Testis (tissue), 2 donors: ENCODE measurements around the gene KRTAP23-1.

Source experiments
- POLR2A ChIP-seq: fragments of 450-650 bp; IDR thresholded peaks from one replicate; pipeline ENCODE4 v1.6.1; 2017; ENCODE audit warnings: antibody characterized with exemption, mild to moderate bottlenecking, moderate library complexity
- TF ChIP-seq, protein P1 (sequence below), 3 experiments: fragments of 450-650 bp in 2 of 3; fragments of 200-600 bp in 1 of 3; sonication (generic) in 1 of 3; IDR thresholded peaks; one replicate each; pipeline ENCODE4 v1.5.1; 2016 to 2019; ENCODE audit warnings: antibody characterized with exemption in 3 of 3, mild to moderate bottlenecking in 2 of 3, moderate library complexity in 1 of 3

DNA sequence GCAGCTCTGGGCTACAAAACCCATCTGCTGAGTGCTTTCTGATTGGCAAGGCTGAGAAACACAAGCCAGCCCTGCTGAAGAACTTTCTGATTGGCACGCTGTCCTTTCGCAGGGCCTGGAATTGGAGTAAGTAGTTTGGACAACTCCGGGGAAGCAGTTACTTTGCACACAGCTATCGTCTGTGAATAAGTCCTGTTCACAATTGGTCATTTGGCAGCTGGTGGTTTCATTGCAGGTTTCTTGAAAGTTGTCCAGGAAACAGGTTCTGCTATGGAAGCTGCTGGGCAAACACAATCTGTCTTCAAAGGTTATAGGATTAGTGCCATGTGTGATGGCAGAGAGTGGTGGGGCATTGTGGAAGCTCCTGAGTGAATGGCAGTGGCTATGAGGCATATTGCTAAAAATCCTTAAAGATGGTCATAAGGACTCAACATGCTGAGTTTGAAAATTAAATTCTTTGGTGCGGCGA lies 11.1 kb downstream of the KRTAP23-1 start, which contains the start of gene KRTAP27-1:
- TF ChIP-seq, protein P1, sequence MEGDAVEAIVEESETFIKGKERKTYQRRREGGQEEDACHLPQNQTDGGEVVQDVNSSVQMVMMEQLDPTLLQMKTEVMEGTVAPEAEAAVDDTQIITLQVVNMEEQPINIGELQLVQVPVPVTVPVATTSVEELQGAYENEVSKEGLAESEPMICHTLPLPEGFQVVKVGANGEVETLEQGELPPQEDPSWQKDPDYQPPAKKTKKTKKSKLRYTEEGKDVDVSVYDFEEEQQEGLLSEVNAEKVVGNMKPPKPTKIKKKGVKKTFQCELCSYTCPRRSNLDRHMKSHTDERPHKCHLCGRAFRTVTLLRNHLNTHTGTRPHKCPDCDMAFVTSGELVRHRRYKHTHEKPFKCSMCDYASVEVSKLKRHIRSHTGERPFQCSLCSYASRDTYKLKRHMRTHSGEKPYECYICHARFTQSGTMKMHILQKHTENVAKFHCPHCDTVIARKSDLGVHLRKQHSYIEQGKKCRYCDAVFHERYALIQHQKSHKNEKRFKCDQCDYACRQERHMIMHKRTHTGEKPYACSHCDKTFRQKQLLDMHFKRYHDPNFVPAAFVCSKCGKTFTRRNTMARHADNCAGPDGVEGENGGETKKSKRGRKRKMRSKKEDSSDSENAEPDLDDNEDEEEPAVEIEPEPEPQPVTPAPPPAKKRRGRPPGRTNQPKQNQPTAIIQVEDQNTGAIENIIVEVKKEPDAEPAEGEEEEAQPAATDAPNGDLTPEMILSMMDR (IDR thresholded peaks at IDR 0.05): no peak
- no peak for TF ChIP-seq POLR2A
